Heart left ventricle (tissue), 16 donors: ENCODE data around the gene STK33. TPM values are rescaled to one million over a fixed set of nuclear protein-coding genes. Genes with fewer than 3 reads are reported as not detected.

Experiments used
- ATAC-seq, 4 donors: fragments of 200-7000 bp; cut with Tn5 transposase; one replicate each; pipeline ENCODE4 v1.9.1; 2020 to 2022; ENCODE audit warnings: moderate library complexity in 4 of 4, mild to moderate bottlenecking in 3 of 4, moderate number of reproducible peaks in 1 of 4
- DNase-seq, 5 donors: peaks; one replicate each; pipeline ENCODE4 v3.0.0-alpha.2; 2020
- H3K27ac ChIP-seq, 12 donors: fragments of 200-600 bp; sonication (generic) in 4 of 12; one replicate each; pipeline versions ENCODE4 v1.5.0 to v1.8.0; 2016 to 2022; ENCODE audit warnings: mild to moderate bottlenecking in 2 of 12
- H3K27me3 ChIP-seq, 9 donors: fragments of 200-600 bp; sonication (generic) in 2 of 9; one replicate each; pipeline versions ENCODE4 v1.5.1 to v1.8.0; 2016 to 2022; ENCODE audit warnings: mild to moderate bottlenecking in 3 of 9
- H3K36me3 ChIP-seq, 9 donors: fragments of 200-600 bp; sonication (generic) in 2 of 9; one replicate each; pipeline versions ENCODE4 v1.5.0 to v1.8.0; 2018 to 2022; ENCODE audit warnings: mild to moderate bottlenecking in 2 of 9
- H3K4me1 ChIP-seq, 12 donors: fragments of 200-600 bp; sonication (generic) in 4 of 12; one replicate each; pipeline versions ENCODE4 v1.5.0 to v1.8.0; 2016 to 2022; ENCODE audit warnings: mild to moderate bottlenecking in 3 of 12
- H3K4me3 ChIP-seq, 12 donors: fragments of 200-600 bp; sonication (generic) in 4 of 12; one replicate each; pipeline versions ENCODE4 v1.5.0 to v1.8.0; 2017 to 2022; ENCODE audit warnings: mild to moderate bottlenecking in 9 of 12, moderate library complexity in 4 of 12
- H3K9me3 ChIP-seq, 12 donors: fragments of 200-600 bp; sonication (generic) in 4 of 12; one replicate each; pipeline versions ENCODE4 v1.5.0 to v1.8.0; 2016 to 2022; ENCODE audit warnings: mild to moderate bottlenecking in 1 of 12
- POLR2A ChIP-seq, 2 donors: fragments of 450-650 bp; IDR thresholded peaks; one replicate each; pipeline ENCODE4 v1.6.1; 2017; ENCODE audit warnings: antibody characterized with exemption in 2 of 2, mild to moderate bottlenecking in 2 of 2, moderate library complexity in 2 of 2
- WGBS, 4 donors: extraction: QIAGEN DNeasy Blood & Tissue Kit in 2 of 4; methylation state at CpG; one replicate each; pipeline versions ENCODE4 v1.1.5 to v1.1.7; 2013 to 2018; 5-methylcytosine and 5-hydroxymethylcytosine counted together
- intact Hi-C, 10 donors: fragments of 100-400 bp; cut with DNase I; formaldehyde crosslinking; loops; one replicate each; pipeline versions ENCODE4 v1.11.1 to v1.14.2; 2022
- polyA plus RNA-seq, 2 donors: library from polyadenylated mRNA; stranded (reverse); fragments of 200-250 nt; gene quantifications; one replicate each; pipeline ENCODE4 v1.2.3, GENCODE V29; 2013
- total RNA-seq, 9 donors: library from RNA; depleted of rRNA in 2 of 9; stranded (reverse); fragments of >200 nt in 2 of 9; fragmentation: NEBNext Ultra II Directional in 3 of 9; extraction: Animal tissue kit (Norgen Biotek cat#: 25700) in 3 of 9; gene quantifications; one replicate each; pipeline versions ENCODE4 v1.1.0 to v1.2.4, GENCODE V29; 2016 to 2023
- TF ChIP-seq, protein P1 (sequence below), 12 donors: fragments of 200-600 bp; sonication (generic) in 4 of 12; IDR thresholded peaks; one replicate each; pipeline versions ENCODE4 v1.5.0 to v1.8.0; 2018 to 2022; ENCODE audit warnings: antibody characterized with exemption in 12 of 12, mild to moderate bottlenecking in 5 of 12
- donor health status: ischemic (EF 13 %, LVEDD 7.1; RV severe dilation, severe dysfunction).
- donor health status: healthy with polysubstance abuse.
- donor health status: DM: no; HTN: yes; CAD: no.
- donor health status: DM: no; HTN: no; CAD: no.
- donor health status: ischemic (EF 25% LVEDD 6.9; RV normal size, moderate dysfunction).
- donor health status: ischemic (EF 25% LVEDD 5.7; RV mildly dilated, moderate dysfunction).
- donor health status: healthy.
- donor health status: DM: yes; HTN: yes; CAD: no.
- donor health status: ischemic (EF 35%, LVEDD 5.7; RV mildly dilated, moderate dysfunction).
- donor health status: nonischemic (EF 11% LVEDD 7.7; RV severe dilation, severe dysfunction).
- donor health status: DM: yes; HTN: yes; CAD: no.
- donor health status: PGD.
- donor health status: ischemic (EF 29% LVEDD 5.4; RV normal size, mild dysfunction).
- donor health status: nonischemic (EF 23%, LVEDD 6.1; RV moderate dilation, normal function).

Gene STK33
- total and polyA plus RNA-seq, 11 donors: 9.9 to 41.5 (median 25.3) TPM

DNA sequence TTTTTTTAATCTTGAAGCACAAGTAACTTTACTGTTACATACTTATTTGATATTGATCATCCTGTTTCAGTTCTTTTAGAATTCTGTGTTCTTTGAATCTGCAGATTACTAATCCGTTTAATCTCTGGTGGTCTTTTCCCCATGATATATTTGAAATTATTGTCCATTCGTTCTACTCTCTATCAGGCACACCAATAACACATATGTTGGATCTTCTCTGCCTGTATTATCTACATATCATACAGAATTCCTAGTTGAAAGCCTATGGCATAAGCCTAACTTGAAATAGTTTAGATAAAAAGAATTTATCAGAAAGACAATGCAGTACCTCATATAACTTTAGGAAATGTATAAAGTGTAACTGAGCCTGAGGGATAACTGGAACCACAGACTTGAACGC lies 32.6 kb downstream of the STK33 start:
- intact Hi-C loops: loop anchor here in 7 of 10 donors (5.0 to 10.0 kb wide), 5 partner anchors 217 to 367 kb away; no protein-coding TSS in a partner anchor

DNA sequence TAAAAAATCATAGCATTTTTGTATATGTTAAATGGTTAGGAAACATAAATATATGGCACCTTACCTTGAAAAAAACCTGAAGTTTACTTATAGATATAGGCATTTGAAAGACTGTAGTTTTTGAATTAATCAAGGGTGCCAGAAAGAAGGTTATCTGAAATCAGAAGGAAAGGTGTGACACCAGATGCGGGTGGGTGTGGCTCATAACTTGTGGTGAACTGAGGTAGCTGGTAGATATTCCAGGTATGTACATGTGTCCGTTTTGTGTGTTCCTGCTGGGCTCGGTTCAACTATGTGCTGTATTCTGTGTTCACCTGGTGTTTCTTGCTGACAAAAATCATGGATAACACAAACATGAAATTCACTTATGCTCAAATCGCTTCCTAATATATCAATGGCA lies 35.6 kb downstream of the STK33 start:
- TF ChIP-seq, protein P1, sequence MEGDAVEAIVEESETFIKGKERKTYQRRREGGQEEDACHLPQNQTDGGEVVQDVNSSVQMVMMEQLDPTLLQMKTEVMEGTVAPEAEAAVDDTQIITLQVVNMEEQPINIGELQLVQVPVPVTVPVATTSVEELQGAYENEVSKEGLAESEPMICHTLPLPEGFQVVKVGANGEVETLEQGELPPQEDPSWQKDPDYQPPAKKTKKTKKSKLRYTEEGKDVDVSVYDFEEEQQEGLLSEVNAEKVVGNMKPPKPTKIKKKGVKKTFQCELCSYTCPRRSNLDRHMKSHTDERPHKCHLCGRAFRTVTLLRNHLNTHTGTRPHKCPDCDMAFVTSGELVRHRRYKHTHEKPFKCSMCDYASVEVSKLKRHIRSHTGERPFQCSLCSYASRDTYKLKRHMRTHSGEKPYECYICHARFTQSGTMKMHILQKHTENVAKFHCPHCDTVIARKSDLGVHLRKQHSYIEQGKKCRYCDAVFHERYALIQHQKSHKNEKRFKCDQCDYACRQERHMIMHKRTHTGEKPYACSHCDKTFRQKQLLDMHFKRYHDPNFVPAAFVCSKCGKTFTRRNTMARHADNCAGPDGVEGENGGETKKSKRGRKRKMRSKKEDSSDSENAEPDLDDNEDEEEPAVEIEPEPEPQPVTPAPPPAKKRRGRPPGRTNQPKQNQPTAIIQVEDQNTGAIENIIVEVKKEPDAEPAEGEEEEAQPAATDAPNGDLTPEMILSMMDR (IDR thresholded peaks at IDR 0.05): no peak
- no peak for TF ChIP-seq POLR2A (IDR thresholded peaks at IDR 0.05)
- ATAC-seq (no peak), DNase-seq (no peak)
- Histone ChIP-seq H3K27me3 (no peaks in the 10 kb centered on the region), H3K4me3 (no peak overlapping the region), H3K27ac (no peak overlapping the region), H3K4me1 (no peaks in the 10 kb centered on the region), H3K9me3 (peaks cover 0 to 11% (median 0%) of the 10 kb centered on the region in 12 donors), H3K36me3 (no peaks in the 10 kb centered on the region)
- intact Hi-C loops: loop anchor here in 1 of 10 donors (10.0 kb wide), 1 partner anchor 204 kb away; no protein-coding TSS in a partner anchor
- 90 to 95% (median 93%) methylated on average over 4 of the region's 4 CpGs for WGBS, 4 donors

More for the DNA sequence above, 32.6 kb downstream of the STK33 start:
- no peaks in the 10 kb centered on the region for H3K36me3 ChIP-seq
- DNase-seq (no peak), ATAC-seq (no peak)
- 74 to 92% (median 88%) methylated on average over 3 of the region's 3 CpGs for WGBS, 4 donors
- H3K27ac ChIP-seq: no peak overlapping the region
- no peaks in the 10 kb centered on the region for H3K27me3 ChIP-seq
- H3K4me3 ChIP-seq: no peak overlapping the region
- peaks cover 0 to 11% (median 0%) of the 10 kb centered on the region in 12 donors for H3K9me3 ChIP-seq
- no peak for TF ChIP-seq POLR2A (IDR thresholded peaks at IDR 0.05)
- TF ChIP-seq, protein P1 (IDR thresholded peaks at IDR 0.05): no peak
- H3K4me1 ChIP-seq: no peaks in the 10 kb centered on the region

DNA sequence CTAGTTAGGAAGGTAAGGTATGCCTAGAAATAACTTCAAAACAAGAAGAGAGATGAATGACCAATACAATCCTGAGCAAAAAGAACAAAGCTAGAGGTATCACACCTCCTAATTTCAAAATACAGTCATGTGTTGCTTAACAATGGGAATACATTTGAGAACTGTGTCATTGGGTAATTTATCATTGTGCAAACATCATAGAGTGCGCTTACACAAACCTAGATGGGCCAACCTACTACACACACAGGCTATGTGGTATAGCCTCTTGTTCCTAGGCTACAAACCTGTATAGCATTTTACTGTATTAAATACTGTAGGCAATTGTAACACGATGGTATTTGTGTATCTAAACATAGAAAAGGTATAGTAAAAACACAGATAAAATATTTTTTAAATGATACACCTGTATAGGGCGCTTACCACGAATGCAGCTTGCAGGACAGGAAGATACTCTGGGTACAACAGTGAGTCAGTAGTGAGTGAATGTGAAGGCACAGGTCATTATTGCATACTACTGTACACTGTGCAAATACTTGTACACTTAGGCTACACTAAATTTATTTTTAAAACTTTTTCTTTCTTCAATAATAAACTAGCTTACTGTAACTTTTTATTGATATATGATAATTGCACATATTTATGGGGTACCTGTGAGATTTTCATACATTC lies 48.2 kb downstream of the STK33 start:
- TF ChIP-seq, protein P1 (IDR thresholded peaks at IDR 0.05): no peak
- TF ChIP-seq POLR2A (IDR thresholded peaks at IDR 0.05): no peak
- Histone ChIP-seq H3K36me3 (no peaks in the 10 kb centered on the region), H3K27me3 (no peaks in the 10 kb centered on the region), H3K4me3 (no peak overlapping the region), H3K27ac (no peak overlapping the region), H3K9me3 (peaks cover 0 to 13% (median 5%) of the 10 kb centered on the region in 12 donors), H3K4me1 (peaks cover 0 to 6% (median 0%) of the 10 kb centered on the region in 12 donors)
- no peak for DNase-seq
- intact Hi-C loops: no loop called here
- WGBS, 4 donors: 59 to 81% (median 69%) methylated on average over 4 of the region's 4 CpGs
- ATAC-seq: no peak

DNA sequence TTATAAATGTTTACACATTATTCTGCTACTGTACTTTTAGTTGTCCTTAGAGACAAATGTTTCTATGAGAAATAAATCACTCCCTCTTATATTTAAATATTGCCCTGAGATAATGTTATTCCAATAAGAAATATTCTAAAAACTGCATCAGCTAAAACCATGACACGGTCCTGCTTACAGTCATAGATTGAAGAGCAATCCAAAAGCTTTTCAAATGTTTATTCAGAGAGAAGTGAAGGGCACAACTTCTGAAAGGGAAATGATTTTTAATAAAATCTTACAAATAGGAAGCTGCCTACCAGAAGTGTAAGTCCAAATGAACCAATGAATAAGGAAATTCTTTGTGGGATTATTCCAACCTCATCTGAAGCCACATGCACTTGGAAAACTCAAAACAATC lies 49.2 kb downstream of the STK33 start:
- Histone ChIP-seq H3K4me1 (peaks cover 0 to 6% (median 0%) of the 10 kb centered on the region in 12 donors), H3K27me3 (no peaks in the 10 kb centered on the region), H3K27ac (no peak overlapping the region), H3K36me3 (no peaks in the 10 kb centered on the region), H3K9me3 (peaks cover 0 to 13% (median 5%) of the 10 kb centered on the region in 12 donors), H3K4me3 (no peak overlapping the region)
- WGBS, 4 donors: 42 to 73% (median 53%) methylated on average over 1 of the region's 1 CpG
- no peak for DNase-seq
- no peak for ATAC-seq
- intact Hi-C loops: no loop called here
- no peak for TF ChIP-seq POLR2A (IDR thresholded peaks at IDR 0.05)
- TF ChIP-seq, protein P1 (IDR thresholded peaks at IDR 0.05): no peak
